ENCODE data around the gene KBTBD12. TPM values are rescaled to one million over a fixed set of nuclear protein-coding genes. Genes with fewer than 3 reads are reported as not detected.
"Not testable (repeated sequence)": the region's sequence is repeated elsewhere in the genome, so short reads cannot be mapped to it uniquely, and the experiment has no call there.

KBTBD12 gene
- total RNA-seq, 1 donor from 2014 or later, result 3.5 TPM

- no peak for DNase-seq (ENCODE audit: low spot score in 2 of 2)
- Histone ChIP-seq H3K36me3 (no peaks in the 10 kb centered on the region), H3K9me3 (no peaks in the 10 kb centered on the region), H3K4me3 (no peak overlapping the region), H3K27me3 (no peaks in the 10 kb centered on the region), H3K27ac (no peak overlapping the region), H3K4me1 (no peaks in the 10 kb centered on the region)
- no peak for TF ChIP-seq CTCF (IDR thresholded peaks at IDR 0.05)
- intact Hi-C loops (cut with DNase I), result no loop called here
Measured at GRCh38 chr3:127905556-127905955, 9.5 kb upstream of the KBTBD12 start.

- H3K4me1 ChIP-seq; H3K27ac ChIP-seq; DNase-seq (ENCODE audit: low spot score in 2 of 2); H3K36me3 ChIP-seq; intact Hi-C loops (cut with DNase I); H3K27me3 ChIP-seq; H3K4me3 ChIP-seq; H3K9me3 ChIP-seq: not testable (repeated sequence)
Measured at GRCh38 chr3:127906653-127907052, 8.4 kb upstream of the KBTBD12 start.

DNA sequence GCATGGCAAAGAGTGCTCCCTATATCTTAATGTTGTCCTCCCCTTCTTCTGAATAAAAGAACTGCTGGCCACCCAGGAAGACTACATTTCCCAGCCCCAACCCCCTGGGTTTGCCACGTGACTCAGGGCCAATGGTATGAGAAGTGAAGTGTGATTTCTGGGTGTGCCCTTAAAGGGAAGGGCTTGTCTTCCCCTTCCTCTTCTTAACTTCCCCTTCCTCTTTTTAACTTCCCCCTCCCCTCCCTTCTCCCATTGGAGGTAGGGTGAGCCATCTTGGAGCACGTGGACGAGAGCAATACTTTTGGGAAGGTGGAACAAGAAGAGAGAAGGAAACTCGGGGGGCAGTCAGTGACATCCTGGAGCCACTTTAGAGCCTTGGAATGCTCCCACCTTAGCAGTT is 6.8 kb upstream of the KBTBD12 start:
- H3K9me3 ChIP-seq, result no peaks in the 10 kb centered on the region
- no peak overlapping the region for H3K27ac ChIP-seq
- intact Hi-C loops (cut with DNase I), result no loop called here
- DNase-seq (ENCODE audit: low spot score in 2 of 2), result no peak
- no peaks in the 10 kb centered on the region for H3K27me3 ChIP-seq
- no peak for TF ChIP-seq CTCF (IDR thresholded peaks at IDR 0.05)
- no peaks in the 10 kb centered on the region for H3K36me3 ChIP-seq
- H3K4me1 ChIP-seq, result peaks cover 0 to 10% of the 10 kb centered on the region in 2 donors
- no peak overlapping the region for H3K4me3 ChIP-seq

DNA sequence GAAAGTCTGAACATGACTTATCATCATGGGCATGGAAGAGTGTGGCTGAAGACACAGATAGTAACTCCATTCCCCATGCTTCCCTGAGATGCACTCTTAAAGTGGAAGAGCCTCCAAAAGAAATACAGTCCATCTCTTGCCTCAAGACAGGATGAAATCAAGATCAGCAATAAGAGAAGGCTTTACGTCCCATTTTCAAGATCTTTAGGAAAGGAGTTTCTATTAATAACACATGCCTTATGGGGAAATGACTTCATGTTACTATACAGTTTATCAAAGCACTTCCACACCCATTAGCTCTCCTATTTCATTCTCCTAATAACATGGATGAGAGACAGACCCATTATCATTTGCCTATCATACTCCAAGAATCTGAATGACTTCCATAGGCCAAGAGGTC is 6.1 kb upstream of the KBTBD12 start:
- Histone ChIP-seq H3K36me3 (no peaks in the 10 kb centered on the region), H3K27ac (no peak overlapping the region), H3K9me3 (peaks cover 0 to 2% of the 10 kb centered on the region in 2 donors), H3K4me1 (peaks cover 0 to 10% of the 10 kb centered on the region in 2 donors), H3K27me3 (no peaks in the 10 kb centered on the region), H3K4me3 (no peak overlapping the region)
- DNase-seq (ENCODE audit: low spot score in 2 of 2), result no peak
- no peak for TF ChIP-seq CTCF (IDR thresholded peaks at IDR 0.05)
- intact Hi-C loops (cut with DNase I), result no loop called here

- Histone ChIP-seq H3K36me3 (no peaks in the 10 kb centered on the region), H3K4me3 (no peak overlapping the region), H3K9me3 (peaks cover 0 to 5% of the 10 kb centered on the region in 2 donors), H3K27ac (no peak overlapping the region), H3K4me1 (peaks cover 0 to 10% of the 10 kb centered on the region in 2 donors), H3K27me3 (no peaks in the 10 kb centered on the region)
- no peak for TF ChIP-seq CTCF (IDR thresholded peaks at IDR 0.05)
- intact Hi-C loops (cut with DNase I), result loop anchor here (5.0 kb wide), 1 partner anchor 212 kb away; no protein-coding TSS in a partner anchor
- DNase-seq (ENCODE audit: low spot score in 2 of 2), result no peak
Measured at GRCh38 chr3:127909646-127910045, 5.4 kb upstream of the KBTBD12 start.

DNA sequence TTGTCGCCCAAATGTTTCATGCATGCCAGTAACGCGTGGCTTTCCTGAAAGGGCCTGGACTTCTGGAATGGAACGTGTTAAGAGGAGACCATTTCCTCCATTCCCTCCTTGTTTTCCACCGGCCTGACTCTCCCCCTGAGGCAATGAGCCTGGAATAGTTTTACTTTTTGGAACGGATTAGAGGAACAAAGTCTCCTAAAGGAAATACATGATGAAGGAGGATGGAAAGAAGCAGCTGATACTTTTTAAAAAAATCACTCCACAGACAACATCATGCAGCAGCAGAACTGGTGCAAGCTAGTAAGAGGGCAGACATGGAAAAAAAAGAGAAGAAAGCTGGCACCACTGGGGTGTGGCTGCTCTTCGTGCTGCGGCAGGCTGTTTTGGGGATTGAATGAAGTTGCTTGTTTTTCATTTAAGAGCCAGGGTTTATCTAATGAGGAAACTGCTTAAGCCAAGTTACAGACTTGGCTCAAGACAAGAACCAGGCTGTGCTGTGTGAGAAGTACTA is 3.6 kb upstream of the KBTBD12 start:
- DNase-seq (ENCODE audit: low spot score in 2 of 2), result no peak
- Histone ChIP-seq H3K36me3 (no peaks in the 10 kb centered on the region), H3K4me3 (peak overlapping the region in 1 of 2 donors; percentile 5), H3K4me1 (peaks cover 0 to 14% of the 10 kb centered on the region in 2 donors), H3K9me3 (peaks cover 0 to 5% of the 10 kb centered on the region in 2 donors), H3K27ac (peak overlapping the region; percentile 75 to 76), H3K27me3 (no peaks in the 10 kb centered on the region)
- intact Hi-C loops (cut with DNase I), result loop anchor here (5.0 kb wide), 1 partner anchor 214 kb away; no protein-coding TSS in a partner anchor
- TF ChIP-seq CTCF (IDR thresholded peaks at IDR 0.05), result no peak

- not testable (repeated sequence) for H3K9me3 ChIP-seq; H3K27me3 ChIP-seq; DNase-seq (ENCODE audit: low spot score in 2 of 2); H3K36me3 ChIP-seq; H3K4me3 ChIP-seq
- peaks cover 0 to 14% of the 10 kb centered on the region in 2 donors for H3K4me1 ChIP-seq
- peak overlapping the region in 1 of 2 donors; percentile 86 for H3K27ac ChIP-seq
- intact Hi-C loops (cut with DNase I), result loop anchor here (5.0 kb wide), 1 partner anchor 217 kb away; no protein-coding TSS in a partner anchor
Measured at GRCh38 chr3:127913841-127914240, 1.2 kb upstream of the KBTBD12 start.

Data from ascending aorta (tissue), 2 donors.